K562 (cell line): ENCODE measurements around the gene IGF2. TPM values are rescaled to one million over a fixed set of nuclear protein-coding genes. Genes with fewer than 3 reads are reported as not detected.

Experiments
- ATF7 ChIP-seq: fragments of 450-650 bp; IDR thresholded peaks from 2 replicates; pipeline ENCODE4 v1.7.1; 2014; ENCODE audit warnings: mild to moderate bottlenecking, moderate library complexity
- CBX1 ChIP-seq: sonication (generic); IDR thresholded peaks from 2 replicates; pipeline ENCODE4 v1.6.1; 2016; ENCODE audit warnings: antibody characterized with exemption, low read depth, mild to moderate bottlenecking
- EZH2 ChIP-seq: IDR thresholded peaks from 2 replicates; pipeline ENCODE4 v1.6.1; 2012; ENCODE audit warnings: low read depth, mild to moderate bottlenecking, inconsistent platforms, low read length, borderline replicate concordance
- MIER1 ChIP-seq: fragments of 450-650 bp; IDR thresholded peaks from 2 replicates; pipeline ENCODE4 v1.6.1; 2016; ENCODE audit warnings: antibody characterized with exemption, mild to moderate bottlenecking, low read depth
- PTTG1 ChIP-seq: fragments of 450-650 bp; IDR thresholded peaks from 2 replicates; pipeline ENCODE4 v1.6.1; 2016; ENCODE audit warnings: low read depth, mild to moderate bottlenecking, missing genetic modification characterization, missing compliant biosample characterization
- PYGO2 ChIP-seq: fragments of 450-650 bp; IDR thresholded peaks from 2 replicates; pipeline ENCODE4 v1.6.1; 2016; ENCODE audit warnings: mild to moderate bottlenecking, missing genetic modification characterization, moderate library complexity, missing compliant biosample characterization
- TSHZ1 ChIP-seq: fragments of 250-450 bp; sonication (Bioruptor Pico); IDR thresholded peaks from 2 replicates; pipeline ENCODE4 v1.4.0; 2020; ENCODE audit warnings: mild to moderate bottlenecking, moderate library complexity
- polyA plus RNA-seq, 8 experiments: library from polyadenylated mRNA; depleted of rRNA in 4 of 8; stranded (reverse) in 5 of 8; unstranded in 3 of 8; fragments of >200 nt; fragmentation: Nextera tagmentation in 2 of 8; fragmentation: Illumina TruSeq in 1 of 8; extraction: Ambion mirVana in 2 of 8; extraction: Trizol in 1 of 8; gene quantifications; 2 replicates each; pipeline versions ENCODE4 v1.2.1 to v1.2.3, GENCODE V29; 2011 to 2014; ENCODE audit warnings: inconsistent platforms in 1 of 8, missing spikeins in 1 of 8
- total RNA-seq, 7 experiments: library from RNA; depleted of rRNA in 6 of 7; stranded (reverse); fragments of >200 nt in 6 of 7; fragmentation: Illumina TruSeq in 2 of 7; extraction: Trizol in 2 of 7; gene quantifications; 2 replicates each; pipeline versions ENCODE4 v1.2.1 to v1.2.3, GENCODE V29; 2011 to 2021; ENCODE audit warnings: low replicate concordance in 1 of 7
- TF ChIP-seq, protein P1 (sequence below): conservative IDR thresholded peaks from 2 replicates; pipeline ENCODE4 v1.6.1; 2011; ENCODE audit warnings: low read depth, mild to moderate bottlenecking, low read length; ENCODE audit not compliant: control insufficient read depth

Gene IGF2
- total and polyA plus RNA-seq, 9 of the 15 experiments (the other 6 are each of a cell fraction or from before 2014, with no cell fraction given), result 0.16 TPM; not detected in 8

- TF ChIP-seq ATF7 (no peak), CBX1 (no peak), TSHZ1 (no peak), PTTG1 (tag) (no peak), PYGO2 (no peak), EZH2 (no peak), MIER1 (no peak)
- TF ChIP-seq, protein P1, sequence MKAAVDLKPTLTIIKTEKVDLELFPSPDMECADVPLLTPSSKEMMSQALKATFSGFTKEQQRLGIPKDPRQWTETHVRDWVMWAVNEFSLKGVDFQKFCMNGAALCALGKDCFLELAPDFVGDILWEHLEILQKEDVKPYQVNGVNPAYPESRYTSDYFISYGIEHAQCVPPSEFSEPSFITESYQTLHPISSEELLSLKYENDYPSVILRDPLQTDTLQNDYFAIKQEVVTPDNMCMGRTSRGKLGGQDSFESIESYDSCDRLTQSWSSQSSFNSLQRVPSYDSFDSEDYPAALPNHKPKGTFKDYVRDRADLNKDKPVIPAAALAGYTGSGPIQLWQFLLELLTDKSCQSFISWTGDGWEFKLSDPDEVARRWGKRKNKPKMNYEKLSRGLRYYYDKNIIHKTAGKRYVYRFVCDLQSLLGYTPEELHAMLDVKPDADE, result no peak
These were observed 52.7 kb downstream of the IGF2 start (continued) for GRCh38 chr11:2086239-2087040.
